Left ventricle myocardium inferior (tissue), 1 donor: Measurements from ENCODE around the gene CAMK2G. TPM values are rescaled to one million over a fixed set of nuclear protein-coding genes. Genes with fewer than 3 reads are reported as not detected.

Source experiments
- DNase-seq: peaks from one replicate; pipeline ENCODE4 v3.0.0-alpha.2; 2020
- H3K27ac ChIP-seq: fragments of 200-600 bp; replicated peaks from 2 replicates; pipeline ENCODE4 v1.8.0; 2021
- H3K27me3 ChIP-seq: fragments of 200-600 bp; 2 replicates; pipeline ENCODE4 v1.8.0; 2021; ENCODE audit warnings: low read depth
- H3K36me3 ChIP-seq: fragments of 200-600 bp; 2 replicates; pipeline ENCODE4 v1.8.0; 2021
- H3K4me1 ChIP-seq: fragments of 200-600 bp; 2 replicates; pipeline ENCODE4 v1.8.0; 2021
- H3K4me3 ChIP-seq: fragments of 200-600 bp; 2 replicates; pipeline ENCODE4 v1.8.0; 2021; ENCODE audit warnings: mild to moderate bottlenecking, moderate library complexity
- H3K9me3 ChIP-seq: fragments of 200-600 bp; replicated peaks from 2 replicates; pipeline ENCODE4 v1.8.0; 2021
- intact Hi-C: fragments of 100-400 bp; cut with micrococcal nuclease; formaldehyde crosslinking; loops from one replicate; pipeline ENCODE4 v1.11.0; 2022
- total RNA-seq: library from RNA; stranded (reverse); fragmentation: NEBNext Ultra II Directional; extraction: Animal tissue kit (Norgen Biotek cat#: 25700); gene quantifications from one replicate; pipeline ENCODE4 v1.2.1, GENCODE V29; 2021
- TF ChIP-seq, protein P1 (sequence below): fragments of 200-600 bp; IDR thresholded peaks from 2 replicates; pipeline ENCODE4 v1.8.0; 2021; ENCODE audit warnings: antibody characterized with exemption, mild to moderate bottlenecking, borderline replicate concordance
- donor health status: DM: no; HTN: yes; CAD: no; lungs with severe emphysema.

CAMK2G gene
- total RNA-seq, 1 donor from 2014 or later, result 12.5 TPM

DNA sequence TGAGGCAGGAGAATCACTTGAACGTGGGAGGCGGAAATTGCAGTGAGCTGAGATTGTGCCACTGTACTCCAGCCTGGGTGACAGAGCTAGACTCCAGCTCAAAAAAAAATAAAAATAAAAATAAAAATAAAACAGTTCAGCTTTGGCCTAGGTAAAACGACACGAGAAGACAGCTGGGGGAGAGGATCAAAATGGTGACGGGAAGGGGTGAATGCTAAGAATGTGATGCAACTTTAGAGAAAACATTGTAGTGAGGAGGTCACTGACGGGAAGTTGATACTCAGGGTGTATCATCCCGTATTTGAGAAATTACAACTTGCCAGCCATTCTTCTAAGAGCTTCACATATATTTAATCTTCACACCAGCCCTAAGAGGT, 64.0 kb downstream of the CAMK2G start:
- Histone ChIP-seq H3K9me3 (no peaks in the 10 kb centered on the region), H3K27me3 (no peaks in the 10 kb centered on the region), H3K4me3 (peak overlapping the region; percentile 96), H3K36me3 (peaks cover 45% of the 10 kb centered on the region), H3K4me1 (peaks cover 33% of the 10 kb centered on the region), H3K27ac (peak overlapping the region; percentile 96)
- TF ChIP-seq, protein P1, sequence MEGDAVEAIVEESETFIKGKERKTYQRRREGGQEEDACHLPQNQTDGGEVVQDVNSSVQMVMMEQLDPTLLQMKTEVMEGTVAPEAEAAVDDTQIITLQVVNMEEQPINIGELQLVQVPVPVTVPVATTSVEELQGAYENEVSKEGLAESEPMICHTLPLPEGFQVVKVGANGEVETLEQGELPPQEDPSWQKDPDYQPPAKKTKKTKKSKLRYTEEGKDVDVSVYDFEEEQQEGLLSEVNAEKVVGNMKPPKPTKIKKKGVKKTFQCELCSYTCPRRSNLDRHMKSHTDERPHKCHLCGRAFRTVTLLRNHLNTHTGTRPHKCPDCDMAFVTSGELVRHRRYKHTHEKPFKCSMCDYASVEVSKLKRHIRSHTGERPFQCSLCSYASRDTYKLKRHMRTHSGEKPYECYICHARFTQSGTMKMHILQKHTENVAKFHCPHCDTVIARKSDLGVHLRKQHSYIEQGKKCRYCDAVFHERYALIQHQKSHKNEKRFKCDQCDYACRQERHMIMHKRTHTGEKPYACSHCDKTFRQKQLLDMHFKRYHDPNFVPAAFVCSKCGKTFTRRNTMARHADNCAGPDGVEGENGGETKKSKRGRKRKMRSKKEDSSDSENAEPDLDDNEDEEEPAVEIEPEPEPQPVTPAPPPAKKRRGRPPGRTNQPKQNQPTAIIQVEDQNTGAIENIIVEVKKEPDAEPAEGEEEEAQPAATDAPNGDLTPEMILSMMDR, result no peak
- no peak for DNase-seq
- intact Hi-C loops, result no loop called here

DNA sequence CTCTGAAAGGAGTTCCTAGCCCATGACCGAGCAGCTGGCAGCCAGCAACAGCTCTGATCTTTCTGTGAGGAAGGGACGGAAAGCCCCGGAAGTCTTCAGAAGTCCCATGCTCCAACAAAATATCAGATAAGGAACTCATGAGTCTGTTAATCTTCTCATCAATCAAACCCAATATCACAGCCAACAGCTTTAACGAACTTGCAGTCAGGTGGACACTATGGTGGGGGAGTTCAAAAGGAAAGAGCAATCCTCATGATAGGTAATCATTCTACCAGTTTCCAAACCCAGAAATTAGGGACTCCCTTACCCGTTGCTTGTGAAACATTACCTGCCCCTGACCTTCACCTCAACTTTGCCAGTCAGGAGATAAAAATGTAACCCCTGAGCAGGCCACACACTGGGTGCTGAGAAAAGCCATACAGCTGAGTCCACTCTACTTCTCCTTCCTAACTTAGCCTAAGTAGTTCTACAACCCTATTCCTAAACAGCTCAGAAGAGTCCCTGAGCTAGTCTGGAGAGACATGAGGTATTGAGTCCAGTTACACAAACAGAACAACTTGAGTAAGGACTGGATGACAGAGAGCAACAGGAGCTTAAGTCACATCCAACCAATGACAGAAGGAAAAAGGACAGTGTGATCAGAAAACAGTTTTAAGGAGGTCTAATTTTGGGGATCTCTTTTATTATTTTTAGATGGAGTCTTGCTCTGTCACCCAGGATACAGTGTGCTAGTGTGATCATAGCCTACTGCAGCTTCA, 65.1 kb downstream of the CAMK2G start:
- intact Hi-C loops, result no loop called here
- Histone ChIP-seq H3K36me3 (peaks cover 52% of the 10 kb centered on the region), H3K27ac (no peak overlapping the region), H3K27me3 (no peaks in the 10 kb centered on the region), H3K9me3 (no peaks in the 10 kb centered on the region), H3K4me3 (no peak overlapping the region), H3K4me1 (peaks cover 33% of the 10 kb centered on the region)
- TF ChIP-seq, protein P1, result no peak
- DNase-seq, result no peak

DNA sequence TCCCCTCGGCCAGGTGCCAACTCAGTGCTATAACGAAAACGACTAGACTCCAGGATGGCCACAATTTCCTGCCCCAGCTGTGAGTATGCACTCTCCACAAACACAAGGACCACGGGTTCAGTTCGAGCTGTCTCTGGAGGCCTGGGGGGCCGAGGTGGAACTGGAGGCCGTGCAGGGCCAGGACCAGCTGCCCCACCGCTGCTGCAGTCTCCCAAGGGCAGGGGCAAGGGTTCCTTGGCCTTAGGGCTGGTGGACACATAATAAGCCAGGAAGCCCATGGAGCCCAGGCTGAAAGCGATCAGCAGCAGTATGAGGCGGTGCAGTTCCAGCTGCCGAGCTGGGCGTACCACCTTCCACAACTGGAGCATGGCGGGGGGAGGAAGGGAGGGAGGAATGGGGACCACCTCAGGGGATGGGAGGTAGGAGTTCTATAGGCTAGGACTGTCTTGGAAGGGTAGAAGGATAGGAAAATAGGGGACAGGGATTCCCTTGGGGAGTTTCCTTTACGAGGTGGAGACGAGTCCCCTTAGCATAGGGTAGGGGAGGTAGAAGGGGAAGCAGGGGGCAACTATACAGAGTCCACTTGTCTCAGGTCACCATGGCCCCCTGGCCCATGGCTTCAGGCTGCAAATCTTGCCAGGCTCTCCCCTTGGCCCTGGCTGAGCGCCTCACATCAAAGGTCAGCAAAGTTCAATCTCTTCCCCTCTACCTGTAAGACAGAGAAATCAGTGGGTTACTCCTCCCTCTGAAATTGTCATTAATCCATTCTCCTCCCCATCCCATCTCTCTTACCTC, 66.1 kb downstream of the CAMK2G start:
- no peaks in the 10 kb centered on the region for H3K27me3 ChIP-seq
- no peaks in the 10 kb centered on the region for H3K9me3 ChIP-seq
- H3K27ac ChIP-seq, result no peak overlapping the region
- H3K4me1 ChIP-seq, result peaks cover 33% of the 10 kb centered on the region
- peaks cover 56% of the 10 kb centered on the region for H3K36me3 ChIP-seq
- no peak for DNase-seq
- TF ChIP-seq, protein P1, result no peak
- no peak overlapping the region for H3K4me3 ChIP-seq
- intact Hi-C loops, result no loop called here

DNA sequence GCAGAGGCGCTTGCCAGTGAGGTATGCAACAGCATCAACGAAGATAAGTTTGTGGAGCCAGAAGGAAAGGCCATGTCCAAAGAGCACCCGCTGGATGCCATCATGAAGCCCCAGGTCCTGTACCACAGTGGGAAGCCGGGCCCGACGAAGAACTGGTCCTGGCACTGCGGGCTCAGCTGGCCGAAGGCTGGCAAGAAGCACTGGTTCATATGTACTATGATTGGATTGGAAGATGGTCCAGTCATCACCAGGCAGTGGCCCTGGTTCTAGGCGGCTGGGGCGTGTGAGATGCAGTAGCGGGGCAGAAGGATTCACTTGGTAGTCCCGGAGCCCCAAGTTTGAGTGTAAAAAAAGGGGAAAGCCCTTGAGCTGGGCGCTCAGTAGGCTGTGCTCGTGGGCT, 66.9 kb downstream of the CAMK2G start:
- TF ChIP-seq, protein P1, result no peak
- Histone ChIP-seq H3K27ac (no peak overlapping the region), H3K9me3 (no peaks in the 10 kb centered on the region), H3K4me1 (peaks cover 33% of the 10 kb centered on the region), H3K4me3 (no peak overlapping the region), H3K36me3 (peaks cover 63% of the 10 kb centered on the region), H3K27me3 (no peaks in the 10 kb centered on the region)
- DNase-seq, result no peak
- intact Hi-C loops, result no loop called here

DNA sequence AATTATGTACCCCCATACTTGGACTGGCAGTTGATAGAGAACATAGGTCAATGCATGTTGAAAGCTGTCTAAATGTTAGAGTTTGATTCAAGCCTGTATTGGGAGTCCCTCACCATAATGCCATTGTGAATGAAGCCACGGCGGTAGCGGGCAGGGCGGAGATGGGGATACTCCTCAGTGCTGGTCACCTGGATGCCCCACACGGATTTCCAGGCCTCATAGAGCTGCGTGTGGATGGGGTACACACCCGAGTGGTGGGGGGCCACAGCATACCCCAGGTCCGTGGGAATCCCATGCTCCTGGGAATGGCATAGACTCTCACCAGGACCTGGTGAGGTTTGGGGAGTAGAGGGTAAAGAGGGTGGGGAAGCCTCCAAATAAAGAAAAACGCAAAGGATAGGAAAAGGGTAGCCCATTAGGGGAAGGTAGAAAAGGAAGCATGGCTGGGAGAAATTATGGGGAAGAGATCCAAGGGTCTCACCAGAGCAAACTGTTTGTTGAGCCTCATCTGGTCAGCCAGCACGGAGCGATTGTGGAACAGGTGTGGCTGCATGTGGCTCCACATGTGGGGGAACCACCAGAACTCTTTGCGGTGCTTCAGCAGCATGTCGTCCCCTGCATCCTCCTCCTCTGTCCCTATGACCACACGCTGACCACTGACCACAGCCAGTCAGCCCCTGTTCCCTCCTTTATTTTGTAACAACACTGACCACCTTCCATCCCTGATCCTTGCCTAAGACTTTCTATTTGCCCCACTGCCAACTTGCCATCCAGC, 68.0 kb downstream of the CAMK2G start:
- intact Hi-C loops, result no loop called here

More for the DNA sequence above, 68.0 kb downstream of the CAMK2G start:
- Histone ChIP-seq H3K27me3 (no peaks in the 10 kb centered on the region), H3K27ac (no peak overlapping the region), H3K4me3 (no peak overlapping the region), H3K9me3 (no peaks in the 10 kb centered on the region), H3K36me3 (peaks cover 74% of the 10 kb centered on the region), H3K4me1 (peaks cover 31% of the 10 kb centered on the region)
- peak; percentile 0 for DNase-seq
- TF ChIP-seq, protein P1, result no peak
